Medulla oblongata (tissue), 1 donor: ENCODE data around the gene FANCC.
"Not testable (repeated sequence)": the region's sequence is repeated elsewhere in the genome, so short reads cannot be mapped to it uniquely, and the experiment has no call there.

Experiments
- DNase-seq: peaks from one replicate; pipeline ENCODE4 v3.0.0-alpha.2; 2015; ENCODE audit errors: extremely low spot score

Gene FANCC

DNA sequence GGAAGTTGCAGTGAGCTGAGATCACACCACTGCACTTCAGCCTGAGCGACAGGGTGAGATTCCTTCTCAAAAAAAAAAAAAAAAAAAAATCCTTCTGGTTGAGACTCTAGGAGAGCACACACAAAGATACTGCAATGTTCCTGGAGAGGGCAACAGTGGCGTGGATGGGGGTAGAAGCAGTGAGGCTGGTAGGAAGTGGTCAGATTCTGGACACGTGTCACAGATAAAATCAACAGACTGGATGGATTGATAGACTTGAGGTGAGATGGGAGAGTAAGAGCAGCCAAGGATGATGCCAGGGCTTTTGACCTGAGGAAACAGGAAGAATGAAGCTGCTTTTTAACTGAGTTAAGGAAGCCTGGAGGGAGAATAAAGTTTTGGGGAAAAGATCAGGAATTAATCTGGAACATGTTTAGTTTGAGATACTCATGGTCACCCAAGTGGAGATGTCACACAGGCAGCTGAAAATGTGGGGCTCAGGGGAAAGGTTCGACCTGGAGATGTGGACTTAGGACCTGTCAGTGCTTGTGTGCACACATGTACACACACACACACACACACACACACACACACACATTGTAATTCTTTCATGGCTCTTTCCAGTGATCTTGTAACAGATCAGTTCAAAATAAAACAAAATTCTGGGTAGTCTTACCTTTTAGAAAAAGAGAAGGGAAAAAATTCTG, 88.1 kb downstream of the FANCC start:
- no peak for DNase-seq

DNA sequence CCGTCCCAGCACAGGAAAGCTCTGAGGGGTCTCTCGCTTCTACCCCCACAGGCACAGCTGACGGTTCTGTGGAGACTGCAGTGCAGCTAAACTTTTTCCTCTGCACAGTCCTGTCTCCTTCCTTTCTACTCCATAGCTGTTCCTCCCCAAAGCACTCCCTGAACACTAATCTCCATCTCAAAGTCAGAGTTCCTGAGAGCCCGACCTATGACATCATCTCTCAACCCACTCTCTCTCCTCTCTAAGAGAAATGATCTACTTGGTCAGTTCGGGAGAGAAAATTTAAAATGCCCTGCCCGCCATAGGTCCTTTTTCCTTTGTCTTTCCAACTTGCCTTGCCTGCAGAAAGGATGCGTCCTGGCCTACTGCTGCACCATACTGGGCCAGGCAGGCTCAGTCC, 90.6 kb downstream of the FANCC start:
- DNase-seq: no peak

DNA sequence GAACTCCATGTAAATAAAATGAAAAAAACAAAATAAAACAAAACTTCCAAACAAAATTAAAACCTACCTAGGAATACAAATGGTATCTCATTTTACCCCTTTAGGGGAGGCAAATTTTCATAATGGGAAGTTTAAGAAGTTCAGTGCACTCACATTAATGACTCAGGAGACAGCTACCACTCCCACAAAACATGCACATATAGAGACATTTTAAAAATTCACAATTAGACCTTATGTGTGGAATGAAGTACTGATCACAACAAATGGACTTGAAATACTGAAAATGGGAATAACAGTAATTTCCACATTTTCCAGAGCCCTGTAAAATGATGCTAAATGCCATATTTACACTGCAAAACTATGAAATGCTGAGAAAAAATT, 91.8 kb downstream of the FANCC start:
- no peak for DNase-seq

DNA sequence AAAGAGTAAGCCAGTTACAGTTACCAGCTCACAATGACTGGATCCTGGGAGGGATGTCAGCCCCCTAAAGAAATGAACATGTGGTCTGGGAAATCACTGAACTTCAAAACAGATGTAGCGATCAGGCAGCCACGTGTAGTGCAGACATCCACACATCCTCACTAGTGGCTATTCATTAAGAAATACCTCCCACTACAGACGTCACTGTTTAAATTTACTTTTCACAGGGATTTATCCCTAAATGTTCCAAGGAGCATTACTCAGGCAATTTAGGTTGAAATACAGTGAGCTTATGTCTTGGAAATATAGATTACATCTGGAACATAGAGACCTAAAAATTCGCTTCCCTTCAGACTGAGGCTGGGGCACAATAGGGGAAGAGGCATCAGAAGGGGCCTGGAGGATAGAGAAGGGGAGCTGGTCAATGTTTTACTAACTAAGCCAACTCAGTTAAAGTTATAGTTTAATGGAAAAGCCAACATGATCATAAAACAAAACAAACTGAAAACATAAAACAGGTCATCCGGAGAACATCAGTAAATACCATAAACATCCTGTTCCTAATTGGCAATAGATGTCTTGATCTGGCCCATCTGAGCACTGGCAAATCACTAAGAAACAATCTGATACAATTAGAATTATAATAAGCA, 92.3 kb downstream of the FANCC start:
- DNase-seq: no peak

DNA sequence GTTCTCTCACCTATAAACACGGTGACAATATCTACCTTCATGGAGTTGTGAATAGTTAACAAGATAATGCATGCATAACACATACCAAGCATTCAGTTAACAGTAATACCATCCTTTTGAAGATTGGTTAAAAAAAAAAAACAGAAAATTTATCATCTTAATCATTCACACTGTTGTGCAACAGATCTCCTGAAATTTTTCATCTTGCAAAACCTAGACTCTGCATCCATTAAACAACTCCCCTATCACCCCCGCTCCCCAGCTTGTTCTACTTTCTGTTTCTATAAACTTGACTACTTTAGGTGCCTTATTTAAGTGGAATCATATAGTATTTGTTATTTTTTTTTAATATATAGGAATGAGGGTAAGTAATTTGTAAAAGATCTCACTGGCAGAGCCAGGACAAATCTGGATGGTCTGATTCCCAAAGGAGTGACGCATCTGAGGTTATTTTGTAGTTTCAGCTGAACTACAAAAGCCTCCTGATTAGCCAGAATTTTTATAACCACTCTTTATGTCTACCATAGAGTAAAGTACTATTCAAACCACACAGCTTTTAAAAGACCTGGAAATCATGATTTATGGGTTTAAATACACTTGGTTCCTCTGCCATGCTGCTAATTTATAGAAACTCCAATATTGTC, 93.0 kb downstream of the FANCC start:
- no peak for DNase-seq

DNA sequence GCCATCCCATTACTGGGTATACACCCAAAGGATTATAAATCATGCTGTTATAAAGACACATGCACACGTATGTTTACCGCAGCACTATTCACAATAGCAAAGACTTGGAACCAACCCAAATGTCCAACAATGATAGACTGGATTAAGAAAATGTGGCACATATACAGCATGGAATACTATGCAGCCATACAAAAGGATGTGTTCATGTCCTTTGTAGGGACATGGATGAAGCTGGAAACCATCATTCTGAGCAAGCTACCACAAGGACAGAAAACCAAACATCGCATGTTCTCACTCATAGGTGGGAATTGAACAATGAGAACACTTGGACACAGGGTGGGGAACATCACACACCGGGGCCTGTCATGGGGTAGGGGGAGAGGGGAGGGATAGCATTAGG, 97.2 kb downstream of the FANCC start:
- DNase-seq: not testable (repeated sequence)

DNA sequence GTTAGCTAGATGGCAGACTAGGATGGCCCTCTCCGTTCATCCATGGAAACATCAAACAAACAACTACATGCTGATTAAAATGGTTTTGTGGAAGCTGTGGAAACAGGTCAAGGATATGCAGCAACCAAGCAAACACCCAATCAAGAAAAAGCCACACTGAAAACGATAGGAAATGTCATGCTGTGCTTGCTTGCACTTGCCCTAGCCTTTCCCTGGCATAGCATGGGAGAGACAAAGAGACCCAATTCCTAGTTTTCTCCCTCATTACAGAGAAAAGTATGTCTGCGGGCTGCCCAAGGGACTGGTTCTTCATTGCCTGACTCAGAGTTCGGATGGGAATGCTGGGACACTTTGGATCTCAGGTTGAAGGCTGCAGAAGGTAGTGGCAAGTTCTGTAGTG, 98.7 kb downstream of the FANCC start:
- DNase-seq: no peak

DNA sequence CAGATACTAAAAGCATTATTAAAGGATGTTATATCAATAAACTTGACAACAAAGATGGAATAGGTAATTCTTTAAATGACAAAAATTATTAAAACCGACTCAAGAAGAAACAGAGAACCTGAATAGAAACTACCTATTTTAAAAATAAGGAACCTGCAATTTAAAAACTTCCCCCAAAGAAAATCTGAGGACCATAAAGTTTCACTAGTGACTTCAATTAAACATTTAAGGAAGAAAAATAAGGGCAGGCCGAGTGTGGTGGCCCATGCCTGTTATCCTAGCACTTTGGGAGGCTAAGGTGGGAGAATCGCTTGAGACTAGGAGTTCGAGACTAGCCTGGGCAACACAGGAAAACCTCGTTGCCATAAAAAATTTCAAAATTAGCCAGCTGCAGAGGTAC, 99.6 kb downstream of the FANCC start:
- DNase-seq: no peak

DNA sequence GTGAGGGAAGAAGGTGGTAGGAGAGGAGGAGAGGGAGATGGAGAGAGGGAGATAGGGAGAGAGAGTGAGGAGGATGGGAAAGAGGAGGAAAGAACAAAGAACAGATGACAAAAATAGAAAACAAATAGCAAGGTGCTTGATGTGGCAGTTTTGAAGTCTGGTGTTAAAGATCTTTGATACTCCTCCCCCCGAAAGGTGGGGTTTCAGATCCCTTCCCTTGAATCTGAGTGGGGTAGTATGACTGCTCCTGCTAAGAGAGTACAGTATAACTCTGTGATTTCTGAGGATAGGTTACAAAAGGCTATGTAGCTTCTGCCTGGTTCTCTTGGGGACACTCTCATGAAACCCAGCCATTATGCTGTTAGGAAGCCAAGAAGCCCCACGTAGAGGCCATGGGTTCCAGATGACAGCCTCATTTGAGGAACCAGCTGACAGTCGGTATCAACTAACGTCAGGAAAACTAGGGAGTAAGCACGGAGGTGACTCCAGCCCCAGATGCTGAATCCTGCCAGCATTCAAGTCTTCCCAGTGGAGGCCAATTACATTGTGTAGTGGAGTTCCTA, 102.1 kb downstream of the FANCC start:
- DNase-seq: no peak

DNA sequence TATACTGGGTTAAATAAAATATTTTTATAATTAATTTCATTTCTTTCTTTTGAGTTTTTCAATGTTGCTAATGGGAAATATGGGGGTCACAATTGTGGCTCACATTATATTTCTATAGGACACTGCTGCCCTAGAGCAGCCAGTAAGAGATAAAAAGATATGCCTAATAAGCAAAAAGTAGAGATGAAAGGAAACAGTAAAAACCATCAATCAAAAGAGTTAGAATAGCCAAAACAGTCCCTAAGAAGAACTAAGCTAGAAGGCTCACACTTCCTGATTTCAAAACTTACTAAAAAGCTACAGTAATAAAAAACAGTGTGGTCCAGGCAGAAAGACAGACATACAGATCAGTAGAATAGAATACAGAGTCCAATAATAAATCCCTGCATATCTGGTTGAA, 104.4 kb downstream of the FANCC start:
- DNase-seq: no peak

DNA sequence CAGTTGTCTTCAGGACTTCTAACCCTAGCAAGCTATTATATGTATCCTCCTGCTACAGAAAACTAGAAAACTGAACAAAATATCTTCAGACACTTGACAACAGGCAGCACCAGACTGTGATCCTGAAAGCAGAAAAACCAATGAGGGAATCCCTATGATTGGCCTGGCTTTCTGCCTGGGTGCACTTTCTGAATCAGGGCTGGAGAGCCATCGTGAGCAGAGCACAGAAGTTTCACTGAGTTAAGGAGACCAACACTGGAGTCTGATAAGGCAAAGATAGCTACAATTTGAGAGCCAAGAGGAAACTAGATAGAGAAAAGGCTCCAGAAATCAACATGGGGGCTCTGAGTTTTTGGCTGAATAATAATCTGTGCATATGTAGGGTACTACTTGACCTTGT, 106.5 kb downstream of the FANCC start:
- DNase-seq: peak; percentile 13

DNA sequence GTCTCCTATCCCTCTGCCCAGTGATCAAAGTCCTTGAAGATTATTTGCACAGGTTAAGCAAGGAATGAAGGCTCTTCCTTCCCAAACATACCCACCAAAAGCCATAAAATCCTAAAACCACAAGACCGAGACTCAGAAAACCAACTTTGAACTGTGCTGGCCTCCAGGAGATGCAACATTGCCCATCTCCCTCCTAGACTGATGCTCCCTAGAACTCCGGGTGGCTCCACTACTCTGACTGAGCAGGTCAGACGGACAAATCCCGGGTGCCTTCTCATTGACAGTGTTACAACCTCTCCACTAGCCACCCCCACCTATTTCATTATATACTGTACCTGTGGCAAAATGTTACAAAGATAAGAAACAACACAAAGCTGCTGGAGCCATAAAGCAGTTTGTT, 110.1 kb downstream of the FANCC start:
- DNase-seq: no peak

DNA sequence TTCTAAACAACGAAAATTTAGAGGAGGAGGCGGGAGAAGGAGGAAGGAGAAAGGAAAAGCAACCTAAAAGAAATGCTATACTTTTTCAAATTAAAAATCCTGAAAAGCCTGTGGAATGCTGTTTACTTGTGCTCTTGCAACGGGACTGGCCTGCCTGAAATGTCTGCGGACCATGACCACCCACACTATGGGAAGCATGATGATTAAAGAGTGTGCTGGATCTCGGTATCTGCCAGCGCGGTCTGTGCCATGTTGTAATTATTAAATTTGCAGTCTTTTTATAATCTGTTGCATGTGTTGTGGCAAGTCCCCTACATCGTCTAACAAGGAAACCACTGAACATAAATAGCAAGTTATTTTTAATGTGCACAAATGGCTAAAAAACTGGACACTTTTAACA, 111.4 kb downstream of the FANCC start:
- DNase-seq: no peak

DNA sequence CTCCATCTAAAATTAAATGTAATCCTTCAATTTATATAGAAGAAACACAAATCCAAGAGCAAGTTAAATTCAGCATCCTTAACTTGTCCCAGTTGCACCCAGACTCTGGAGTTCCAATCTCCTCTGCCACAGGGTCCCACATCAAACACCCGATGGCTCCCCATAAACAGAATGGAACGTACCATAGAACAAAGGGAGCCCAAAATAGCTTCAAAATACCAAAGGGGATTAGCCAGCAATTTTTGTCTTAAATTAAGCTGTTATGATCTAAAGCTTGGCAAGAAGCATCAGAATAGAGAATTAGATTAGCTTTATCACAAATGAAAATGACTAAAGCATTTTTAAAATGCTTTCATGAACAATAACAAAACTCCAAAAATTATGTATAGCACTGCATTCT, 112.8 kb downstream of the FANCC start:
- DNase-seq: no peak

DNA sequence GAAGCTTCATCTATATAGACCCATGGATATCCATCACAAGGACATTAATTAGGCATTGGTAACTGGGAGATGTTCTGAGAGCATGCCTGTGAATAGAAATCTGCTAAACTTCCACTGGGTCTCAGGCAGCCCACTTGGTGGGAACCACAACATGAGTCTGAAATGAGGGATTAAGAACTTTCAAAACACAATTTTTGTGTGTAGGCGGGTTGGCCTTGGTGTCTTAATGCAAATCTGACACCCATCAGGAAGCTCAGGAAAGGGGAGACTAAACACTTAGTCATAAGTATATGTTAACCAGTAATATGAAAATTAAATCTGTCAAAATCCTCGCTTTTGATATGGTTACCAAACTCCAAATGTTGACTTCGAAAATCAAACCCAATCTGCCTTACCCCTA, 113.2 kb downstream of the FANCC start:
- DNase-seq: no peak

DNA sequence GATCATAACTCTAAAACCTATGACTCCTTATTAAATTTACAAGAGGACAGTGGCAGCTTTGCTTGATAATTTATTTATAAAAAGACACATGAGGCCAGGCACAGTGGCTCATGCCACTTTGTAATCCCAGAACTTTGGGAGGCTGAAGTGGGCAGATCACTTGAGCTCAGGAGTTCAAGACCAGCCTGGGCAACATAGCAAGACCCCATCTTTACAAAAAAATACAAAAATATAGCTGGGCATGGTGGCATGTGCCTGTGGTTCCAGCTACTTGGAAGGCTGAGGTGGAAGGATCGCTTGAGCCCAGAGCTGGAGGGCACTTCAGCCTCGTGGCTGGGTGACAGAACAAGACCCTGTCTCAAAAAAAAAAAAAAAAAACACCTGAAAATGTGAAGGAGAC, 114.5 kb downstream of the FANCC start:
- DNase-seq: not testable (repeated sequence)

DNA sequence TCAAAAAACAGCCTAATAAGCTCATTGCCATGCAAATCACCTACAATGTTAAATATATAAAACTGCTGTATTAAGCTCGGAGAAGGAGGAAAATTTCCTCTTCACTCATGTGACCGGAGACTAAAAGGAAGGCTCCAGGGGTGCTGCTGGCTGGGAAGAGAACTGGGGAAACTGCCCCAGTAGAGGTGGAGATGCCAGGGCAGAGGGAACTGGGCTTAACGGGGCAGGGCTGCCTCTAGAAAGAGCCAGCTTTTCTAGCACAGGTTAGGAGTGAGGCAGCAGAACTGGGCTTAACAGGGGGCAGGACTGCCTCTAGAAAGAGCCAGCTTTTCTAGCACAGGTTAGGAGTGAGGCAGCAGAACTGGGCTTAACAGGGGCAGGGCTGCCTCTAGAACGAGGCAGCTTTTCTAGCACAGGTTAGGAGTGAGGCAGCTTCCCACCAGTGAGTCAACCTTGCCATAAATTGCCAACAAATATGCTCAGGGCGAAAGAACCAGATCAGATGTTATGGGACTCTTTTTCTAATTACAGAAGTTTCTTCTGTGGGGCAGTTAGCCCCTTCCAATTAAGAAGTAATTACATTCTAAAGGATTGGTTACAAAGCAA, 115.3 kb downstream of the FANCC start:
- no peak for DNase-seq

DNA sequence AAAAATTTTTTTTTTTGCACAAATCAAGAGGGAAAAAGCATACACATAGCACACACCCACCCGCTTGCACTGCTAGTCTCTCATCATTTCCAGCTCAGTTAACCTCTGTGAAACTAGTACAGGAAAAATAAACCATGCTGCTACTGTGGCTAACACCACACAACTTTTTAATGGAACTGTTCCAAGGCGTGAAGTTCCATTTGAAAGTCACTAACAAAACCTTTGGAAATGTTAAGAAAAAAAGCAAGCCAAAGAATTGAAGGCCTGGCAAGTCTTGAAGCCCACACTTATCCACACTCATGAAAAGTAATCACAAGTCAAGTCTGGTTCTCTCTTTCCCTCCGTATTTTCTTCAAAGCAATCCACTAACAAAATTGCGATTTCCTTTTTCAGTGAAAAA, 116.3 kb downstream of the FANCC start:
- peak; percentile 17 for DNase-seq

DNA sequence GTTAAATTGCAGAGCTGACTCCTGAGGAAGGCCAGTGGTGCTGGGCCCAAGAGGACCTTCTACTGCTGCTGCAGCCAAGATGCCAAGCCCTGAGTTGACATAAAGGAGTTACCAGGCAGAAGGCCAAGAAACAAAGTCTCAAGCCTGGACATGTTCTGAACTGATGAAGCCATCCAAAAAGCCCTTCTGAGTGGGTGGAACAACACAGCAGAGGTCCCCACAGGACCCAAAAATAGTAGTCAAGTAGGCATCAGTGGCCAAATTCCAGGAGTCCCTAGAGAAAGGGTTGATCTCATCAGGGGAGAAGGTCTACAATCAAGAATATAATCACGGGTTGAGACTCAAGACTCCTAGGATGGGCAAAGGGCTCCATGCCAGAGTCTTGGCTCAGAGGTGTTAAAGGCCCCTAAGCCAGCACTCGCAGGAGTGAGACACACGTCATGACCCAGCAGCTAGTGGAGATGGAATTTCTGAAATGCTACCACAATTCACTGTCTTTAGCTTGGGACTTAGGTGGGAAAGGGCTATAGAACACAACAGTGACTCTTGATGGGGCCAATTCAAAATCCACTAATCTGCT, 119.7 kb downstream of the FANCC start:
- DNase-seq: peak; percentile 40

DNA sequence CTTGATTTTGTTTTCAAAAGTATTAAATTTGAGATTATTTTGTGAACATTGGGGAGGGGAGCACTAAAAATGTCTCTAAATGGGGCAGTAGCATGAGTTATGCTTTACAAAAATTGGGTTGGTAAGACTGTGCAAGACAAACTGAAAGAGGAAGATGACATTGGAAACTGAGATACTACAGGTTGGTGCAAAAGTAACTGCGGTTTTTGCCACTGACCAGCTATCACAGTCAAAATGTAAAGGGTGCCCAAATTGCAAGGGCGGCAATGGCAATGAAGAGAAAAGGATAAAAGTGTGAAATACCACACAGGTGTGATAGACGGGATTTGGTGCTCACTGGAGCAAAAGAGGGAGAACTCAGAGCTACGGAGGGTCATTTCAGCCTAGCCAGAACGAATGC, 124.0 kb downstream of the FANCC start:
- no peak for DNase-seq

DNA sequence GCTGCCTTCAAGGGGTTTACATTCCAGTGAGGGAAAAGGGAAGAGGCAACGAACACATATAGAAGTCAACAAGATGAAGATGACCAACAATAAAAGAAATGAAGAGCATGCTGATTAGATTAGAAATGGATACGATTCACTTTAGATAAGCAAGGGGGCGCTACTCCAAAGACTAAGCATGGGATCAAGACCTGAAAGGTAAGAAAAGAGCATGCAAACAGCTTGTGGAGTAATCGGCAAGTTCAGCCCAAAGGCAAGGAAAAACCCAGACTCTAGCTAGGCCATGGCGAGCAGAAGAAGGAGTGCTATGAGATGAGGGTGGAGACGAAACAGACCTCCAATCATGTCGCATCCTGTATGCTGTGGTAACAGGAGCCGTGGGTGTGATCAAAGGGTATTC, 124.4 kb downstream of the FANCC start:
- no peak for DNase-seq

DNA sequence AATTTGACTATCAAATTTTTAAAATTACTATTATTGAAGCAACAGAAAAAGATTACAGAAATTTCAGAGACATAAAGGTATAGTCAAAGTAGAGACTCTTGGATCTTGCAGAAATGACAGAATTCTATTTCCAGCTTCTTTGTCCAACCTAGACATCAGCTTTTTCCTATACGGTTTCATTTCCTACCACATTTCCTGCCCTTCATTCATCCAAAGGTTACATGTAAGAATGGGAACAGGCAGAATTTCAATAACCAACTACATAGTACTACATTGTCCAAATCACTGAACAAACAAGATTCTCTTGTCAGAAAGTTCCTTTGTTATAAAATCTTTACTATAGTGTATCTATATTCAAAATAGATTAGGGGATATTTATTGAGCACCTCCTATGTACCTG, 124.9 kb downstream of the FANCC start:
- no peak for DNase-seq
